Epithelial cell of esophagus (primary cell): ENCODE results near the gene TRAF3IP1.
"Not testable (repeated sequence)": the region's sequence is repeated elsewhere in the genome, so short reads cannot be mapped to it uniquely, and the experiment has no call there.

Experiments
- DNase-seq: peaks from one replicate; pipeline ENCODE4 v3.0.0; 2010; ENCODE audit warnings: low read depth
- H3K4me3 ChIP-seq: 2 replicates; pipeline ENCODE4 v1.5.1; 2011; ENCODE audit warnings: mild to moderate bottlenecking, low read length, control low read depth
- TF ChIP-seq, protein P1 (sequence below): IDR thresholded peaks from 2 replicates; pipeline ENCODE4 v1.5.1; 2011; ENCODE audit warnings: low read depth, mild to moderate bottlenecking, low read length, control low read depth, inconsistent platforms; ENCODE audit not compliant: insufficient read depth; ENCODE audit errors: missing control alignments

Gene TRAF3IP1

DNA sequence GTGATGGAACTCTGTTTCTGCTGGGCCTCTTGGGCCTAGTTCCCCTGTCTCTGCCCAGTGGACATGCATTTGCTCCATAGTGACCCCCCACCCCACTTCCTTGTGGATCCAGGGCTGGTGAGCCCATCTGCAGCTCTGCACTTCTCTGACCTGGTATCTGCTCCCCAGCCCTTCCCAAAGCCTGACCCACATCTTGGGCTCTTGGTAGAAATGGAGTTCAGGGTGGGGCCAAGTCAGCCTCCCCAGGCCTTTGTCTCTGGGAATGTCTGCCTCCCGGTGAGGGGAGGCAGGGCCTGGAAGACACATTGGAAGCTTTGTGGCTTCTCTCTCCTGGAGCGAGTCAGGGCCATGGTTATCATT is 6.3 kb upstream of the TRAF3IP1 start:
- TF ChIP-seq, protein P1, sequence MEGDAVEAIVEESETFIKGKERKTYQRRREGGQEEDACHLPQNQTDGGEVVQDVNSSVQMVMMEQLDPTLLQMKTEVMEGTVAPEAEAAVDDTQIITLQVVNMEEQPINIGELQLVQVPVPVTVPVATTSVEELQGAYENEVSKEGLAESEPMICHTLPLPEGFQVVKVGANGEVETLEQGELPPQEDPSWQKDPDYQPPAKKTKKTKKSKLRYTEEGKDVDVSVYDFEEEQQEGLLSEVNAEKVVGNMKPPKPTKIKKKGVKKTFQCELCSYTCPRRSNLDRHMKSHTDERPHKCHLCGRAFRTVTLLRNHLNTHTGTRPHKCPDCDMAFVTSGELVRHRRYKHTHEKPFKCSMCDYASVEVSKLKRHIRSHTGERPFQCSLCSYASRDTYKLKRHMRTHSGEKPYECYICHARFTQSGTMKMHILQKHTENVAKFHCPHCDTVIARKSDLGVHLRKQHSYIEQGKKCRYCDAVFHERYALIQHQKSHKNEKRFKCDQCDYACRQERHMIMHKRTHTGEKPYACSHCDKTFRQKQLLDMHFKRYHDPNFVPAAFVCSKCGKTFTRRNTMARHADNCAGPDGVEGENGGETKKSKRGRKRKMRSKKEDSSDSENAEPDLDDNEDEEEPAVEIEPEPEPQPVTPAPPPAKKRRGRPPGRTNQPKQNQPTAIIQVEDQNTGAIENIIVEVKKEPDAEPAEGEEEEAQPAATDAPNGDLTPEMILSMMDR: no peak
- DNase-seq: no peak
- no peak overlapping the region for H3K4me3 ChIP-seq

GRCh38 chr2:238314576-238314975 is 5.7 kb upstream of the TRAF3IP1 start:
- DNase-seq: no peak
- TF ChIP-seq, protein P1: no peak
- no peak overlapping the region for H3K4me3 ChIP-seq

DNA sequence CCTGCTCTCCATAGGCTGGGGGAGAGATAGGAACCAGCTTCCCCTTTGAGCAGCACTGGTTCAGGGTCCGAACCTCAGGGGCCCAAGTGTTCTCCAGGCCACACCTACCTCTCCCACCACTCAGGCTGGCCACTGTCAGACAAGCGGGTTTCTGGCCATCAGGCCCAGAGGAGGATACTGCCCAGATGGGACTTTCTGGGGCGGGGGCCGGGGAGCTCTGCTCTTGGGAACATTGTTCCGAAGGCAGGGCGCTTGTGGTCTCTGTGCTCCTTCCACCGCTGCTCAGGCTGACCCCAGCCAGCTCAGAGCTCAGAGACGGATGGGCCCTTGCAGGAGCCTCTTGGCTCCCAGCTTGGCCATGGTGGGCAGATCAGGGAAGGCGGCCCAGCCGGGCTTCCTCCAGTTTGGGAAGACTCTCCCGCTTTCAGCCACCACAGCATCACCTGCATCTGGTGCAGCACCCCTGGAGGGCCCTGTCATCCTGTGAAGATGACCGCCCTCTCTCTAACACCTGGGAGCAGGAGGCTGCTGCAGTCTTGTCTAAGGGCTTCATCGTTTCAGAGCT is 5.2 kb upstream of the TRAF3IP1 start:
- TF ChIP-seq, protein P1: no peak
- no peak for DNase-seq
- H3K4me3 ChIP-seq: no peak overlapping the region

GRCh38 chr2:238320648-238321281 is 447 bp downstream of the TRAF3IP1 start:
- peak; percentile 31 for DNase-seq
- TF ChIP-seq, protein P1: no peak
- H3K4me3 ChIP-seq: peak overlapping the region; percentile 58

GRCh38 chr2:238321467-238321866 is 1.1 kb downstream of the TRAF3IP1 start:
- DNase-seq: peak; percentile 39
- TF ChIP-seq, protein P1: no peak
- H3K4me3 ChIP-seq: peak overlapping the region; percentile 58

DNA sequence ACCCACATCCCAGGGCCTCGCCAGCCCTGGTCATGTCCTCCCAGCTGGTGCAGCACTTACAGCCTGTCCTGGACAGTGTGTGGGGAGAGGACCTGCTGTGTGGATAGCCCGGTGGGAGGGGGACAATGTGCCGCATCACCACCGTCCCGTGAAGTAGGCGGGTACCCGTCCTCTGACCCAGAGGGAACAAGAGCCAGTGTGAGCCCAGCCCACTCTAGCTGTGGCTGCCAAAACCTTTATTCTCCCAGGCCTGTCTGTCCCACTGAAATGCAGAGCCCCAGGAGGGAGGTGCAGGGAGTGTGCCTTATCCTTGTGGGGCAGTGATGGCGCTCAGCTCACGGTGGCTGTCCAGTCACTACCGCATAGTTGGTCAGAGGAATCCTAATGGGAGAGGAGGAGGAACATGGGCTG is 1.7 kb downstream of the TRAF3IP1 start:
- no peak for DNase-seq
- H3K4me3 ChIP-seq: no peak overlapping the region
- TF ChIP-seq, protein P1: no peak

DNA sequence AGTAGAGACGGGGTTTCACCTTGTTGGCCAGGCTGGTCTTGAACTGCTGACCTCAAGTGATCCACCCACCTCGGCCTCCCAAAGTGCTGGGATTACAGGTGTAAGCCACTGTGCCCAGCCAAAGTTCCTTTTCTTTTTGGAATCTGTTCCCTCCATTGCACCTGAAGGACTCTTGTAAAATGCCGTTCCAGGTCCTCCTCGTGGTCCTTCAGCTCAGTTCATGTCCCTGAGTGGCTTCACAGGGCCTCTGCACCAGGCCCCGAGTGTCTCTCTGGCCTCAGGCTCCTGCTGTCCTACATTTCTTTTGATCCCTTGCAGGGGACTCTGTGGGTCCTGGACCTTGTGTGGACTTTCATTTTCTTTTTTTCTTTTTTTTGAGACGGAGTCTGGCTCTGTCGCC is 3.9 kb downstream of the TRAF3IP1 start:
- not testable (repeated sequence) for DNase-seq, H3K4me3 ChIP-seq
